Glomerular endothelial cell (primary cell): ENCODE results near the gene DMTF1. TPM values are rescaled to one million over a fixed set of nuclear protein-coding genes. Genes with fewer than 3 reads are reported as not detected.

Experiments used
- DNase-seq: peaks from one replicate; pipeline ENCODE4 v3.0.0-alpha.2; 2011; ENCODE audit warnings: low read depth, low spot score; ENCODE audit errors: extremely low read depth
- total RNA-seq: library from RNA; depleted of rRNA; stranded (reverse); fragments of >200 nt; gene quantifications from 2 replicates; pipeline ENCODE4 v1.2.3, GENCODE V29; 2015

DMTF1 gene
- total RNA-seq, 1 donor from 2014 or later, result 51.2 TPM

DNA sequence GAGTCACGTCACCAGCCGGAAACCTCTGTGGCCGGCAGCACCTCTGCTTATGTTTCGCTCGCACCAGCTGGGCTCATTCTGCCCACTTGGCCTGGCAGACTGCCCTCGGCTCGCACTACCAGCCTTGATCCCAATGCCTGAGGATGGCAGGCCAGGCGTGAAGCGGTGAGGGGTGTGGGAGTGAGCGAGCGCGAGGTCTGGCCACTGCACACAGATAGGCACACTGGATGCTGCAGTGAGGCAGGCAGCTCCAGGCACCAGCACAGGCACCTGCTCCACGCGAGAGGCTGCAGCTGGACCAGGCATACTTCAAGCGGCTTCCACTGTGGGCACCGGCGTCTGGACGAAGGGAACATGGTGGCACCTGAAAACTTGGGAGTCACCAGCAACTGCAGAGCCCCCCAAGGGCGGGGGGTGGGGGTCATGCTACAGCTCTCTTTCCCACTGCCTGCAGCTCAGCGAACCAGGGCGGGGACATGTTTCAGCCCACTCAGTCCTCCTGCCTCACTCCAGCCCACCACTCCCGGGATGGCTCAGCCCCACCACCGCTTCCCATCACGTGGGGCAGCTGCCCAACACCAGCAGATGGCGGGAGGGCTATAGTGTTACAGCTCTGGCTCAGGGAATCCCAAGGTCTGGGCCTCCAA is 5.4 kb upstream of the DMTF1 start:
- DNase-seq, result no peak

DNA sequence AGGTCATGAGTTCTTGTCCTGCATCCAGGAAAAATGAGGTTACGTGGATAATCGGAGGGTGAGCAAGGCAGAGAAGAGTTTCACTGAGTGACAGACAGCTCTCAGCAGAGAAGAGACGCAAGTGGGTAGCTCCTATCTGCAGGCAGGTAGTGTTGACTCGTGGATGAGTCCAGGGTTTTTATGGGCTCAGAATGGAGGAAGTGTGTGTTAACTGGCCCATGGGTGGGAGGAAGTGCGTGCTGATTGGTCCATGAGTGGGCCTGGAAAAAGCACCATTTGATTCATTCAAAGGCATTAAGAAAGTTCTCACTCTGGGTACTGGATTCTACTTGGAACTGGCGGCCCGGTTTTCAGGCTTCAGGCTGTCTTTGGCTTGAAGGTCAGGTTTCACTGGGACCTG is 4.8 kb upstream of the DMTF1 start:
- DNase-seq, result no peak

DNA sequence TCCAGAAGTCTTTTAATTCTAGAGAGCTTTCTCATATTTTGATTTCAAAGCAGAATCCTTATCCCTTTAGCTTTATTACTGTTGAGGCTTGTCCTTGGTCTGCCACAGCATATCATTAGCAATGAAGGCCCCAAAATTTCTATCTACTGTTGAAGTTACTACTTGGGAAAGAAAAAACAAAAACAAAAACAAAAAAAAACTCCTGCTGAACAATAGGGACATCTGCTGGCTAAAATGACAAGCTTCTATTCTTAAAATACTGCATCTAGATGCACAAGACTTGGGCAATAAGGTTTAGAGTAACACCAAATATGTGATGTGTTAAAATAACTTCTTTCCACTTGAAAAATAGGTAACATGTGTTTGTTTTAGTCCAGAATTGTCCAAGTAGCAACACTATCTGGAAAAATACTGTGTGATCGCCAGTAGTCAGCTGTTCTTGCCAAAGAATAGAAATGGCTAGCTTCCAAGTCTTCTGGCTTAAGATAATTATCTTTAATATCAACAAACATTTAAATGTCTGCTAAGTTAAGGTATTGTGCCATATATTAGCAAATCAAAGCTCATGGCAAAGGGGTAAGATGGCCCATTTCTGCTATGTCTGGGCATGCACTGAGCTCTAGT is 3.8 kb upstream of the DMTF1 start:
- DNase-seq, result no peak

DNA sequence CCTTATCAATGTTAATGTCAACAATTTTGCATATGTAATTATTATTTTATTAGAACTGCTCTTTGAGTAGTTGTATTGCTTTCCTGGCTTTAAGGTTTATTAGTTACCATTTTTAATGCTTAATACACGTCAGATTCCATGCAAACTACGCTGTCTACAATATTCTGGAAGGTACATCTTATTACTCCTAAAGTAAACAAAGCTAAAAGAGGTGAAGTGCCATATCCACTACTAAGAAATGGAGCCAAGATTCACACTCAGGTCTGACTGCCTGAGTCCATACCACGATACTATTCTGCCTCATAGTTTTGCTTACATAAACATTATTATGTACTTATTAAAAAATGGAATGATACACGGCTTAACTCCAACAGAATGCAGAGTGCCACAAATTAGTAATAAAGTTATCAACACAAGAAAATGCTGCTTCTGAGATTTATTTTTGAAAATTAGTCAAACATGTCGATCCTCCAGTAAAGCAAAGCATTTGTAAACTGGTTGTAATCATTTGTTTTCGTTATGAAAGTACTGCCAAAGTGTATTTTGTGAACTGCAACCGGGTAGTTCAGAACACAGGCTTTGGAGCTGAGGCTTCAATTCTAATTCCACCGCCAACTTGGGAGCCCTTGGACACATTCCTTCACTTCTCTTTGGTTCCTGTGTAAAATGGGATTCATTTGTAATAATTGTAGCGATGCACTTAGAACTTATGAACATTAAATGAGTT is 1.1 kb upstream of the DMTF1 start:
- no peak for DNase-seq

DNA sequence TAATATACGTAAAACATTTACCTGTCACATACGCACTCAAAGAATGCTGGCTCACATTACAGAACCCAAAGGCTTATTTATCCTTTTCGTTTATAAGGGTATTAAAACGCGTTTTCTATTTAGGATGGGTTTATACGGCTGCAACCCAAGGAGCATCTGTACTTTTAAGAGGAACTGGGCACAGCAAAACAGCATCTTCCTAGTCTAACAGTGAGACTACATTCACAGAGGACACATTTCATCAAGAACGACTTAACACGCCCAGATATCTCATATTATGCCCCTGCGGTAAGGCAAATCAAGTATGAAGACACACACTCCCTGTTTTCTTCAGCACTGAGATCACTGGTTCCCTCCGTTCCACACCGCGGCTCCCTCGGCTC is 533 bp upstream of the DMTF1 start:
- no peak for DNase-seq

DNA sequence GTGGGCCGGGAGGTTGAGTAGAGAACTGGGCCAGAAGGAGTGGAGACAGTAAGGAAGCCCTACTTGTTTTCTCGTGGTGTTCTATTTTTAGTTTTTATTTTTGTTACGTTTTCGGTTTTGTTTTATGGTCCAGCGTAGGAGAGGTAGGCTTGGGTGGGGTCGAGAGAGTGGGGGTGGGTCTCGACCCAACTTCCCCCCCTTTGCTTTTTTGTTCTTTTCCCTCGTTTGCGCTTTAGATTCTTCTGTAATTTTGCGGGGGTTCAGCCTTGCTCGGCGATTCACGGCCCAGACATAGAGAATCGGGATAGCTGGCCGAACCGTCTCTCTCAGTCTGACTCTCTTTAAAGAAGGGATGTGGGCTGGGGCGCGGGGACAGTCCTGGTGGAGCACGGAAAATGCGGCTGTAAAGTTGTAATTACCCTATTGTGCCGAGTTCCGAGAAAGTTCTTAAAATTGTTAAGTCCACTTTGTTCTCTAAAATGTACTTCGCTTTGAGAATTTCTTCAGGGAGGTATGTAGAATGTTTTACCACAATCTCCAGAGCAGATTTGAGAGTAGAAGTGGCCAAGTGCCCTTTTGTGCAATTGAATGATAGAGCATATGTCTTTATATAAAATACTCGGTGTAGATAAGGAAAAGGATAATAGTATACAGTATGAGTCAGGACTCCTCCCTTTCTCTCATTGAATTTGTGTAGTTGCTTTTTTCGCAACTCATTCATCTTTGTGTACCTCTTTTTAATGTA is 816 bp downstream of the DMTF1 start:
- no peak for DNase-seq

DNA sequence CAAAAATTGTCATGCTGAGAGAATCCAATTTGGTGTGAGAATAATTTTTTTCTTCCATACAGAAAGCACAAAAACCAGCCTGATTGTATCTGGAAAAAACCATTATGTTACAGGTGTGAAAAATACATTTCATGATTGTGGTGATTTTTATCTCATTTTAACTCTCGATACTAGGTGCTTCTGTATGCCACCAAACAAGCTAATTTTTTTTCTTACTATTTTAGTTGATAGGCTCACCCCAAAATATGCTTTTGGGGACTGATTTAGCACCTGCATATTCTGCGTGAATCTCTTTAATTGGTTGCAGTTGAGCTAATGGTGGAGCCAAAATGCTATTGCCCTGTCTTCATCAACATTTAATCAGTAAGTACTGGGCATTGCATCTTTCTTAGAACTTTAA is 1.9 kb downstream of the DMTF1 start:
- DNase-seq, result no peak

DNA sequence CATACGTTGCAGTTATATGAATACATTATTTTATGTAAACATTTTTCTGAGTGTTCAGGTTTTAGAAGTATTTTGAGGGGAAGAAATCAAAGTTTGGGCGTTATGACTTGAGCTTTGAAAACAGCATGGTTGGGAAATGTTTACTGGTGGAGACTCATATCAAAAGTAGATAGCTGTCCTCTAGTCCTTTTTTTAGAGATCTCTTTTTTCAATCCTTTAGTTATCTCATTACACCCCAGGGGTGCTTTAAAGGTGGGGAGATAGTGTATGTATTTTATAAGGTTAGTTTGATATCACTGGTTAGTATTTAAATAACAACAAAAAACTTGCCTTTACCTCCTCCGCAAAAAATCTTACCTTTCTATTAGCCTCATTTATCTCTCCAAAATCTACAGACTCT is 2.3 kb downstream of the DMTF1 start:
- no peak for DNase-seq

DNA sequence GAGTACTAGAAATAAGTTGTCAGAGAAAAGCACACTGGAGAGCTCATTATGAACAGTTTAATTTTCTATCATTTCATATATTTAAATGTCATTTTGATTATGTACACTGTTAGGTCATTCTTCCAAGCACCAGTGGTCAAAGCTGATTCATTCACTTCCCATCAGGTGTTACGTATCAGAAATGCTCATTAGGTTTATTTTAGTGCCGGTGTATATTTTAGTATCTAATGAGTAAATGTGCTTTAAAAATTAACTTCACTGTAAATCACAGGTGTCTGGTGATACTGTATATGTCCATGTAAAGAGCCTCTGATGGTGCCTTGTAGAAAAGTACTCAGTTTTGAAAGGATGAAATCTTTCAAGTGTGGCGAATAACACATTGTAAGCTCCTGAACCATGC is 3.5 kb downstream of the DMTF1 start:
- DNase-seq, result no peak

DNA sequence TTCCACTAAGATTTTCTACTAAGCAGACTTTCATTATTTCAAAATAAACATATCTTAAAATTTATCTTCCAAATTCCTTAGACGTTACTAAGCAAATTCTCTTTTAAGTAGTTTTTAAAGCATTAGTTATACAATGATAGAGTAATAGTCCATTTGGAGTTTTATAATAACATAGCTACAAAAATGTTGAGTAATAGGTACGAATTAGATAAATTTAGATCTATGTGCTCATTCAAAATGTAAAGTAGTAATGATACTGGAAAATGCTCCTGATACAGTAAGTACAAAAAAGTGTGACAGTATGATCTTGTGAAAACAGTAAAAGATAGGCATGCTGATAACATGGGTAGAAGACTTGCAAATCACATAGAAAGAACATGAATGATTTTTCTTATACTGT is 4.5 kb downstream of the DMTF1 start:
- no peak for DNase-seq

DNA sequence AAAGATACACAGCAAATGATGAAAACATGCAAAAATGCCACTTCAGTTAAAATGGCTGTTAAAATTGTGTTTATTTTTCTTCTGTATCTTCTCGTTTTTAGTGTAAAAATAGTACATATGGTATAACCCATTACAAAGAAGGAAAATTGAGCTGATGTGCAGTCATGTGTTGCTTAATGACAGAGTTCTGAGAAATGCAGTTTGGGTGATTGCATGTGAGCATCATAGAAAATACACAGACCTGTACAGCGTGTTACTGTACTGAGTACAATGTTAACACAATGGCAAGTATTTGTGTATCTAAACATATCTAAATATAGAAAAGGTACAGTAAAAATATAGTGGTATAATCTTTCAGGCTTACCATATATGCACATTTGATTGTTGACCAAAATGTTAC is 7.3 kb downstream of the DMTF1 start:
- no peak for DNase-seq

DNA sequence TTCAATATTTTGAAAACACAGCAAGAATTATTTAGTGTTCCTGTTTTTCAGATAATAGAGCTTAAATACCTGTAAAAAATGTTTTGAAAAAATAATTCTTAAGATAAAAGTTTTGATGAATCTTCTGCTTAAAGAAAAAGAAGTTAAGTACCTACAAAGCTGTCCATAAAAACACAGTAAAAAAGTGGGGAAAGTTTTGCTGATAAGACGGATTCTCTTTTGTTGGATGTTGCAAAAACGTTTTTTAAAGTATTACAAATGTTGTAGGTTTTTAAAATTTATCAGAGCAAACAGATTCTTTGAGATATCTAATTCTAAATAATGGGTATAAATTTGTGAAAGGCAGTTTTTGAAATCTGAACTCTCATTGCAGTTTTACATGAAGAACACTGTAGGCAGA is 12.2 kb downstream of the DMTF1 start:
- no peak for DNase-seq

DNA sequence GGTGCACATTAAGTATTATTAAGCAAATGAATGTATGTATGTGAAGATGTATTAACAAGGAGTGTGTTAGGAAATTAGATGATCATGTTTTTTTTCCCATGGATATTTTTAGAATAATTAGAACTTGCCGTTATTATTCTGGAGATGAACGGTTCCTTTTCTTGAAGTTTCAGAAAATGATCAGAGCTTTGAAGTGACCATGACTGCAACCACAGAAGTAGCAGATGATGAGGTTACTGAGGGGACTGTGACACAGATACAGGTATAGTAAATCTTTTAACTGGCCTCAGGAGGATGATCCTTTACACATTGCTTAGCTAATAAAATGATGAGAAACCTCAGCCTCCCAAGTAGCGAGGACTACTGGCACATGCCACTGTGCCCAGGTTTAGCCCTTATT is 18.6 kb downstream of the DMTF1 start:
- DNase-seq, result no peak

DNA sequence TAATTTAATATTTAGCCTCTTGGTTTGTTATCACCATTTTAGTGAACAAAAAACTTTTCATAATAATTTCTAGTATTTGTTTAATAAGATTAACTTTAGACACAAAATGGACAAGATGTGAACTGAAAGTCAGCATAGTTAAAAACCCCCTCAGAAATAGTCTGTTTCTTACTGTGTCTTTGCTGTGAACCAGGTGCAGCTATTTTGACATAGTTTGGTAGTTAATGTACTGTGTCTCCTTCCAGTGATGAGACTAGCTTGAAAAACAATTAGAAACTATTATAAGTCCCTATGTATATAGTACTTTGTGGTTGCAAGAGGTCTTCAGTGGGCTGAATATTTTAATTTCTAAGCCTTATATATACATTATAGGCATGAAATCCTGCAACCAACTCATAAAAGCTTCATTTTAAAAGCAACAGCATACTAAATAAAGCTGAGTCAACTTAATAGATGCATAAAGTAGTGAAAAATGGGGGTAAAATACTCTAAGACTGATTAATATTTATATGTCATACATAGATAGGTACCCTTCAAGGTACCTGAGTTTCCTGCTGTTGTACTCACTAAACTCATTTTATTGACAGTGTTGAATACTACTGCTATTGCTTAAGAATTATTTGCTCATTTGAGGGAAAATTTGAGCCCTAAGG is 19.2 kb downstream of the DMTF1 start:
- no peak for DNase-seq

DNA sequence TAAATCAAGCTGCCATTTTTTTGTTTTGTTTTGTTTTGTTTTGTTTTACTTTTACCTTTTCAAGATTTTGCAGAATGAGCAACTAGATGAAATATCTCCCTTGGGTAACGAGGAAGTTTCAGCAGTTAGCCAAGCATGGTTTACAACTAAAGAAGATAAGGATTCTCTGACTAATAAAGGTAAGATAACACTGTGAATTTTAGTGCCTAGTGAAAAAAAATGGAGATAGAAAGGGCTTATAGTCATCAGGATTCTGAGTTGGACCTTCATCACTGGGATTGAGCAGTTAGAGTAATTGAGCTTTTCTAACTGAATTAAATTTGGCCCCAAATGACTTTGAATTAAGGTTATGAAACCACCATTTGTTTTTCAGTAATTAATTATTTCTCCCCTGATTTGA is 21.2 kb downstream of the DMTF1 start:
- DNase-seq, result no peak

DNA sequence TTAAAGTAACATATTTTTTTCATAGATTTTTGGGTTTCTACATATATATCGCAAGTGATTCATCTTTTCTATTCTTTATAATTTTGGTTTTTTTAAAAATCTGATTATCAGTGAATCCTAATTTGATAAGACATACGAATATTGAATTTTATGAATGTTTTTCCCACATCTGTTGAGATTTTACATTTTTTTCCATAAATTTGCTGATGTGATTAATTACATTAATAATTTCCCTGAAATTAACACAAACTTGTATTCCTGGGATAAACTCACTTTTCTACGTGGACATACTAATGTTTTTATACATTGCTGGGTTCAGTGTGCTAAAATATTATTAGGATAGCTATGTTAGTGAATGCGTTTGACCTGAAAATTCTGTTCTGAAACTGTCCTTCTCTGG is 26.1 kb downstream of the DMTF1 start:
- DNase-seq, result no peak

DNA sequence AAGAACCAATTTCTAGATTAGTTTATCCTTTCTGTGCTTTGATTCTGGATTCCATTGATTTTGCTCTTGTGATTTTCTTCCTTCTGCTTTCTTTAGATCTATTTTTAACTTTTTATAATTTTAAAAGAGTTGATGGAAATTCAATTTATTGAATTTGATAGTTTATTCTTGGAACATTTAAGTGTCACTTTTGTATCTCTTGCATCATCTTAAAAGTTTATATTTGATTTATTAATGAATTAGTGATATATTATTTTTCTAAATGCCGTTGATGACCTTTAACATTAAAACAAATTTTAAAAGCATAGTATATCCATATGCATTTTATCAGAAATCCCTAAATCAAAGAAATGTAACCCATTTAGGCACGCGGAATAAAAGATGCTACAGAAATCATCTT is 26.9 kb downstream of the DMTF1 start:
- DNase-seq, result no peak

DNA sequence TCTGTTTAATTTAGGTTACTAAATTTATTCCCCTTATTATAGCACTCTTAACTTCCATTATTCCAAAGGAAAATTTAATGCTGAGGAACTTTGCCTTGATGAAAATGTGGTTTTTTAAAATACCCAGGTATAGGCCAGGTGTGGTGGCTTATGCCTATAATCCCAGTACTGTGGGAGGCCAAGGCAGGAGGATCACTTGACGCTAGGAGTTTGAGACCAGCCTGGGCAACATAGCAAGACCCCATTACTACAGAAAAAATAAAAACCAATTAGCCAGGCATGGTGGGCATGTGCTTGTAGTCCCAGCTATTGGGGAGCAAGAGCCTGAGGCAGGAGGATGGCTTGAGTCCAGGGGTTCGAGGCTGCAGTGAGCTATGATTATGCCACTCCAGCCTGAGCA is 34.9 kb downstream of the DMTF1 start:
- no peak for DNase-seq

DNA sequence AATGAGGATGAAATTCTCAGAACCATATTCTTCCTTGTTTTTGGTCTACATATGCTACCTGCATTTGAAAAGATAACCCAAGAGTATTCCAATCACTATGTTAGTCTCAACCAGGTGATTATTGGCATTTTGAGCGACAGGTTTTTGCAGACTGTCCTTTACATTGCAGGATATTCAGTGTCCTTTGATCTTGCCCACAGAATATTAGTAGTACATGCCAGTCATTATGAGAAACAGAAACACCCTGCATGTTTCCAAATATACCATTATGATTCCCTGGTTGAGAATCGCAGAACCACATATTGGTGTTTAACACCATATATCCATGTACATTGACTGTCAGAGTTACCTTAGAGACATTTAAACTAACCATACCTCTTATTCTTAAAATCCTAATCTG is 36.7 kb downstream of the DMTF1 start:
- DNase-seq, result no peak

DNA sequence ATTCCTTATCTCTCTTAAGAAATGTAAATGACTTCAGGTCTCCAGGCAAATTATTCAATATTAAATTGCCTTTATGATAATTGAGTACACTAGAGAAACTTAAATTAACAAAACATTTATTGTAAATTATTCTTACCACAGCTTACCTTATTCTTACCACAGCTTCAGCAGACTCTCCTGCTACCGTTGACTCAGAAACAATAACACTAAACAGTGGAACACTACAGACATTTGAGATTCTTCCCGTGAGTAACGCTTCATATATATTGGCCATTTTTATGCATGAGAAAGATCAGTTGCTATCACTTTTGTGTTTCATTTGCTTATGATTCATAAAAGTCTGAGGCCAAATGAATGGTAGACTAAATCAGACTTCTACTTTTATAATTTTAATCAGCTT is 38.5 kb downstream of the DMTF1 start:
- no peak for DNase-seq

DNA sequence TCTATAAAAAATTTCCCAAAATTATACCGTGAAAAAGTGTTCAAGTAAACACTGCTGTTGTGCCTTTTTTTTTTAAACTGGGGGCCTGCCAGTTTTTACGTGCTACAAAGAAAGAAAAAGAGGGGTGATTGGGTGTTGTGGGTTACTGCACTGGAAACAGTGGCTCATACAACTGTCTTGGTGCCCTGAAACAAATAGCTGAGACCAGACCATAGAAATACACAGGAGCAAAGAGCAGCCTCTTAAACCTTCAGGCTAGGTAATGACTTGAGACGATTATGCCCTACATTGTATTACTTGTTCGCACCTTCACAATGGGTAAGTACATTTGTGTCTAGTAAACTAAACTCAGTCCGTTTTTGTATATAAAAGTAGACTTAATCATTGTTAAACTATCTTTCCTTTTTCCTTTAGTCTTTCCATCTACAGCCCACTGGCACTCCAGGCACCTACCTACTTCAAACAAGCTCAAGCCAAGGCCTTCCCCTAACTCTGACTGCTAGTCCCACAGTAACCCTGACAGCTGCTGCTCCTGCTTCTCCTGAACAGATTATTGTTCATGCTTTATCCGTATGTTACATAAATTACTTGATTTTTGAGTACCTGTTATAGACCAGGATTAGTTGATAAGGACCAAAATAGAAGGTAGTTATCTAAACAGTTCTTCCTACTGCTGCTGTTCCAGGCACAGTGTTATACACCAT is 40.7 kb downstream of the DMTF1 start:
- DNase-seq, result no peak
